ENCODE data around the gene TMEM72.

TMEM72 gene

GRCh38 chr10:44954042-44954441 is 42.9 kb downstream of the TMEM72 start:
- Histone ChIP-seq H2AFZ (no peak overlapping the region), H3K27me3 (ENCODE audit: control insufficient read depth, insufficient read depth, low read length) (no peaks in the 10 kb centered on the region), H3K4me3 (ENCODE audit: low read depth, low read length) (no peak overlapping the region), H3K79me2 (no peaks in the 10 kb centered on the region), H3K36me3 (ENCODE audit: control insufficient read depth, insufficient read depth, low read length) (no peaks in the 10 kb centered on the region), H3K27ac (no peak overlapping the region), H3K4me2 (ENCODE audit: low read length) (no peak overlapping the region), H3K9me3 (ENCODE audit: control insufficient read depth, low read length) (no peaks in the 10 kb centered on the region), H3K4me1 (peaks cover 7% of the 10 kb centered on the region), H3K9ac (no peak overlapping the region)
- no peak for TF ChIP-seq CTCF (IDR thresholded peaks at IDR 0.05)

GRCh38 chr10:44954962-44955361 is 43.8 kb downstream of the TMEM72 start:
- Histone ChIP-seq H3K4me2 (ENCODE audit: low read length) (no peak overlapping the region), H3K4me3 (ENCODE audit: low read depth, low read length) (no peak overlapping the region), H2AFZ (no peak overlapping the region), H3K9me3 (ENCODE audit: control insufficient read depth, low read length) (no peaks in the 10 kb centered on the region), H3K79me2 (no peaks in the 10 kb centered on the region), H3K36me3 (ENCODE audit: control insufficient read depth, insufficient read depth, low read length) (no peaks in the 10 kb centered on the region), H3K9ac (no peak overlapping the region), H3K27me3 (ENCODE audit: control insufficient read depth, insufficient read depth, low read length) (no peaks in the 10 kb centered on the region), H3K4me1 (peaks cover 9% of the 10 kb centered on the region), H3K27ac (no peak overlapping the region)
- no peak for TF ChIP-seq CTCF (IDR thresholded peaks at IDR 0.05)

DNA sequence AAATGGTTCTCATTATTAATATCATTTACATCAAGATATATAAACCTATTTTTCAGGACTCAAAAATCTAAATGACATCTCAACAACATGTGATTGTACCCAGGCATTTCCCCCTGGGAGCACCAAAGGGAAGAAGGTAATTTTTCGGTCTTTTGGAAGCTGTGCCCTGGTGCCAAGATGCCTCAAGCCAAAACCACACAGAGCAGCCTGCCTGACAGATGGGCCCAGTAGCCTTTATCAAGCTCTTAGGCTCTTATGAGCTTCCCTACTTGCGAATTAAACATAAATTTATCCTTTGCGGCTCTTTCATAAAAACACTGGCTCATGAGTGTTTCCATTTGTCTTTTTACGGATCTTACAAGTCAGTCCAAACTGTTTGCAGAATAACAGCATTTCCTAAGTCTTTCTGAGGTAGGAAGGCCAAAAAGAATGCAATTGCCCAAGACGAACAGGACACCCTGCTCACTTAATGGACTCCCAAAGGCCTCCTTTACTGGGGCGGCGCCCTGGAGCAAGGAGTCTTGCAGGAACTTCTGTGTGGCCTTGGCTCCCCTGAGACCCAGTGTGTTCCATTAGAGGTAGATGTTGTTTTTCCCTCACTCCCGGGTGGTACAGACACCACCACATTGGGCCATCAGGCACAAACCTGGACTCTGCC is 44.4 kb downstream of the TMEM72 start:
- no peak overlapping the region for H3K27ac ChIP-seq
- H3K9ac ChIP-seq, result no peak overlapping the region
- H3K79me2 ChIP-seq, result peaks cover 5% of the 10 kb centered on the region
- no peaks in the 10 kb centered on the region for H3K27me3 ChIP-seq (ENCODE audit: control insufficient read depth, insufficient read depth, low read length)
- H2AFZ ChIP-seq, result no peak overlapping the region
- H3K4me3 ChIP-seq (ENCODE audit: low read depth, low read length), result no peak overlapping the region
- no peak for TF ChIP-seq CTCF (IDR thresholded peaks at IDR 0.05)
- peaks cover 15% of the 10 kb centered on the region for H3K4me1 ChIP-seq
- no peak overlapping the region for H3K4me2 ChIP-seq (ENCODE audit: low read length)
- H3K36me3 ChIP-seq (ENCODE audit: control insufficient read depth, insufficient read depth, low read length), result no peaks in the 10 kb centered on the region
- no peaks in the 10 kb centered on the region for H3K9me3 ChIP-seq (ENCODE audit: control insufficient read depth, low read length)

GRCh38 chr10:44956226-44956625 is 45.1 kb downstream of the TMEM72 start:
- peaks cover 22% of the 10 kb centered on the region for H3K4me1 ChIP-seq
- H3K9me3 ChIP-seq (ENCODE audit: control insufficient read depth, low read length), result no peaks in the 10 kb centered on the region
- H3K27me3 ChIP-seq (ENCODE audit: control insufficient read depth, insufficient read depth, low read length), result no peaks in the 10 kb centered on the region
- H3K27ac ChIP-seq, result no peak overlapping the region
- H3K36me3 ChIP-seq (ENCODE audit: control insufficient read depth, insufficient read depth, low read length), result no peaks in the 10 kb centered on the region
- H2AFZ ChIP-seq, result no peak overlapping the region
- H3K4me2 ChIP-seq (ENCODE audit: low read length), result no peak overlapping the region
- H3K9ac ChIP-seq, result no peak overlapping the region
- no peak overlapping the region for H3K4me3 ChIP-seq (ENCODE audit: low read depth, low read length)
- peaks cover 6% of the 10 kb centered on the region for H3K79me2 ChIP-seq
- TF ChIP-seq CTCF (IDR thresholded peaks at IDR 0.05), result no peak
